CD1c-positive myeloid dendritic cell (primary cell): Measurements from ENCODE around the gene SH3BP4.

Source experiments
- DNase-seq: peaks from one replicate; pipeline ENCODE4 v3.0.0-alpha.2; 2016; ENCODE audit errors: extremely low spot score

SH3BP4 gene

GRCh38 chr2:235088496-235088921, 136.7 kb downstream of the SH3BP4 start:
- DNase-seq = no peak

- no peak for DNase-seq
These were observed 139.6 kb downstream of the SH3BP4 start for GRCh38 chr2:235091421-235091820.

- no peak for DNase-seq
These were observed 140.2 kb downstream of the SH3BP4 start for GRCh38 chr2:235091983-235092382.

- no peak for DNase-seq
These were observed 140.8 kb downstream of the SH3BP4 start for GRCh38 chr2:235092433-235093223.

GRCh38 chr2:235094457-235094856, 142.6 kb downstream of the SH3BP4 start:
- no peak for DNase-seq

GRCh38 chr2:235095569-235095968, 143.8 kb downstream of the SH3BP4 start:
- DNase-seq = no peak

- DNase-seq = no peak
These were observed 144.6 kb downstream of the SH3BP4 start for GRCh38 chr2:235096447-235096846.

GRCh38 chr2:235097196-235097595, 145.4 kb downstream of the SH3BP4 start:
- DNase-seq = no peak

GRCh38 chr2:235098269-235098668, 146.5 kb downstream of the SH3BP4 start:
- no peak for DNase-seq

- no peak for DNase-seq
These were observed 147.1 kb downstream of the SH3BP4 start for GRCh38 chr2:235098736-235099494.

- DNase-seq = no peak
These were observed 151.1 kb downstream of the SH3BP4 start for GRCh38 chr2:235102896-235103295.
